Activated naive CD8-positive, alpha-beta T cell treated with anti-CD3 and anti-CD28 coated beads for 36 hours (primary cell): ENCODE measurements around the gene SCGB1A1. TPM values are rescaled to one million over a fixed set of nuclear protein-coding genes. Genes with fewer than 3 reads are reported as not detected.
"Not testable (repeated sequence)": the region's sequence is repeated elsewhere in the genome, so short reads cannot be mapped to it uniquely, and the experiment has no call there.

ENCODE experiments used
- DNase-seq: peaks from one replicate; pipeline ENCODE4 v3.0.0; 2021
- H3K27ac Mint-ChIP-seq: one replicate; pipeline ENCODE4 v1.8.0; 2022; ENCODE audit warnings: mild to moderate bottlenecking, moderate library complexity, mixed read lengths
- H3K27me3 Mint-ChIP-seq: one replicate; pipeline ENCODE4 v1.8.0; 2022; ENCODE audit warnings: mild to moderate bottlenecking, mixed read lengths
- H3K36me3 Mint-ChIP-seq: one replicate; pipeline ENCODE4 v1.8.0; 2021; ENCODE audit warnings: mild to moderate bottlenecking, mixed read lengths
- H3K4me1 Mint-ChIP-seq: one replicate; pipeline ENCODE4 v1.8.0; 2021; ENCODE audit warnings: mixed read lengths
- H3K4me3 Mint-ChIP-seq: one replicate; pipeline ENCODE4 v1.8.0; 2022; ENCODE audit warnings: mild to moderate bottlenecking, moderate library complexity, mixed read lengths
- H3K9me3 Mint-ChIP-seq: one replicate; pipeline ENCODE4 v1.8.0; 2022; ENCODE audit warnings: mixed read lengths
- total RNA-seq, 2 experiments: library from RNA; stranded (reverse); gene quantifications; one replicate each; pipeline ENCODE4 v1.2.3, GENCODE V29; 2021

Gene SCGB1A1
- not detected for total RNA-seq

GRCh38 chr11:62418733-62419132 is at the start of gene SCGB1A1:
Gene SCGB1A1 (plus strand): TSS chr11:62419033. CDS start chr11:62419096, 63 bp downstream.
- no peak for DNase-seq
- H3K9me3 Mint-ChIP-seq: no peaks in the 10 kb centered on the region
- H3K4me1 Mint-ChIP-seq: no peaks in the 10 kb centered on the region
- no peaks in the 10 kb centered on the region for H3K27me3 Mint-ChIP-seq
- no peak within 1 kb of the TSS for H3K27ac Mint-ChIP-seq
- no peak within 1 kb of the TSS for H3K4me3 Mint-ChIP-seq
- no peaks in the 10 kb centered on the region for H3K36me3 Mint-ChIP-seq

- peaks cover 2% of the 10 kb centered on the region for H3K36me3 Mint-ChIP-seq
- H3K4me1 Mint-ChIP-seq: peaks cover 19% of the 10 kb centered on the region
- H3K27ac Mint-ChIP-seq: peak overlapping the region; percentile 91
- no peaks in the 10 kb centered on the region for H3K27me3 Mint-ChIP-seq
- H3K4me3 Mint-ChIP-seq: peak overlapping the region; percentile 71
- DNase-seq: peak; percentile 72
- no peaks in the 10 kb centered on the region for H3K9me3 Mint-ChIP-seq
Observed at GRCh38 chr11:62370743-62371440, 47.9 kb upstream of the SCGB1A1 start.

- Mint-ChIP-seq H3K27me3 (no peaks in the 10 kb centered on the region), H3K36me3 (peaks cover 2% of the 10 kb centered on the region), H3K4me1 (peaks cover 18% of the 10 kb centered on the region), H3K9me3 (no peaks in the 10 kb centered on the region), H3K27ac (no peak overlapping the region), H3K4me3 (no peak overlapping the region)
- DNase-seq: peak; percentile 27
Observed at GRCh38 chr11:62372871-62373270, 46.0 kb upstream of the SCGB1A1 start.

- no peak for DNase-seq
- H3K36me3 Mint-ChIP-seq: peaks cover 2% of the 10 kb centered on the region
- H3K27ac Mint-ChIP-seq: peak overlapping the region; percentile 39
- no peaks in the 10 kb centered on the region for H3K27me3 Mint-ChIP-seq
- H3K4me3 Mint-ChIP-seq: no peak overlapping the region
- H3K9me3 Mint-ChIP-seq: no peaks in the 10 kb centered on the region
- peaks cover 19% of the 10 kb centered on the region for H3K4me1 Mint-ChIP-seq
Observed at GRCh38 chr11:62373464-62374119, 45.2 kb upstream of the SCGB1A1 start.

GRCh38 chr11:62374801-62375200 is 44.0 kb upstream of the SCGB1A1 start:
- no peak overlapping the region for H3K4me3 Mint-ChIP-seq
- H3K27ac Mint-ChIP-seq: no peak overlapping the region
- no peak for DNase-seq
- peaks cover 19% of the 10 kb centered on the region for H3K4me1 Mint-ChIP-seq
- H3K9me3 Mint-ChIP-seq: no peaks in the 10 kb centered on the region
- no peaks in the 10 kb centered on the region for H3K27me3 Mint-ChIP-seq
- H3K36me3 Mint-ChIP-seq: peaks cover 2% of the 10 kb centered on the region

GRCh38 chr11:62378459-62379063 is 40.3 kb upstream of the SCGB1A1 start:
- not testable (repeated sequence) for H3K36me3 Mint-ChIP-seq, H3K27ac Mint-ChIP-seq, DNase-seq, H3K4me3 Mint-ChIP-seq, H3K4me1 Mint-ChIP-seq, H3K9me3 Mint-ChIP-seq, H3K27me3 Mint-ChIP-seq

GRCh38 chr11:62379586-62379985 is 39.2 kb upstream of the SCGB1A1 start:
- not testable (repeated sequence) for H3K36me3 Mint-ChIP-seq, H3K4me1 Mint-ChIP-seq, DNase-seq, H3K27ac Mint-ChIP-seq, H3K4me3 Mint-ChIP-seq, H3K9me3 Mint-ChIP-seq, H3K27me3 Mint-ChIP-seq

GRCh38 chr11:62380821-62381245 is 38.0 kb upstream of the SCGB1A1 start:
- H3K9me3 Mint-ChIP-seq, H3K36me3 Mint-ChIP-seq: not testable (repeated sequence)
- DNase-seq: peak; percentile 34

GRCh38 chr11:62383822-62384221 is 35.0 kb upstream of the SCGB1A1 start:
- H3K36me3 Mint-ChIP-seq: no peaks in the 10 kb centered on the region
- no peaks in the 10 kb centered on the region for H3K27me3 Mint-ChIP-seq
- H3K4me3 Mint-ChIP-seq: no peak overlapping the region
- no peak for DNase-seq
- H3K27ac Mint-ChIP-seq: no peak overlapping the region
- no peaks in the 10 kb centered on the region for H3K9me3 Mint-ChIP-seq
- H3K4me1 Mint-ChIP-seq: peaks cover 14% of the 10 kb centered on the region

More at GRCh38 chr11:62380821-62381245, 38.0 kb upstream of the SCGB1A1 start:
- not testable (repeated sequence) for H3K4me3 Mint-ChIP-seq, H3K27me3 Mint-ChIP-seq, H3K4me1 Mint-ChIP-seq, H3K27ac Mint-ChIP-seq

- not testable (repeated sequence) for H3K4me3 Mint-ChIP-seq, H3K27ac Mint-ChIP-seq, H3K27me3 Mint-ChIP-seq, H3K9me3 Mint-ChIP-seq, DNase-seq, H3K4me1 Mint-ChIP-seq, H3K36me3 Mint-ChIP-seq
Observed at GRCh38 chr11:62386083-62386482, 32.8 kb upstream of the SCGB1A1 start.

- no peak for DNase-seq
- no peak overlapping the region for H3K4me3 Mint-ChIP-seq
- H3K27ac Mint-ChIP-seq: no peak overlapping the region
- H3K36me3 Mint-ChIP-seq: no peaks in the 10 kb centered on the region
- peaks cover 8% of the 10 kb centered on the region for H3K4me1 Mint-ChIP-seq
- H3K9me3 Mint-ChIP-seq: no peaks in the 10 kb centered on the region
- H3K27me3 Mint-ChIP-seq: no peaks in the 10 kb centered on the region
Observed at GRCh38 chr11:62387381-62387780, 31.5 kb upstream of the SCGB1A1 start.

GRCh38 chr11:62388999-62389398 is 29.8 kb upstream of the SCGB1A1 start:
- Mint-ChIP-seq H3K36me3 (no peaks in the 10 kb centered on the region), H3K4me1 (peaks cover 13% of the 10 kb centered on the region), H3K27me3 (no peaks in the 10 kb centered on the region), H3K27ac (no peak overlapping the region), H3K9me3 (no peaks in the 10 kb centered on the region), H3K4me3 (no peak overlapping the region)
- DNase-seq: no peak

GRCh38 chr11:62390237-62390636 is 28.6 kb upstream of the SCGB1A1 start:
- no peaks in the 10 kb centered on the region for H3K27me3 Mint-ChIP-seq
- no peak for DNase-seq
- H3K4me3 Mint-ChIP-seq: no peak overlapping the region
- peaks cover 16% of the 10 kb centered on the region for H3K4me1 Mint-ChIP-seq
- H3K36me3 Mint-ChIP-seq: no peaks in the 10 kb centered on the region
- no peak overlapping the region for H3K27ac Mint-ChIP-seq
- H3K9me3 Mint-ChIP-seq: no peaks in the 10 kb centered on the region

GRCh38 chr11:62390722-62391121 is 28.1 kb upstream of the SCGB1A1 start:
- no peak overlapping the region for H3K27ac Mint-ChIP-seq
- no peak overlapping the region for H3K4me3 Mint-ChIP-seq
- H3K36me3 Mint-ChIP-seq: no peaks in the 10 kb centered on the region
- DNase-seq: no peak
- no peaks in the 10 kb centered on the region for H3K27me3 Mint-ChIP-seq
- H3K9me3 Mint-ChIP-seq: no peaks in the 10 kb centered on the region
- peaks cover 16% of the 10 kb centered on the region for H3K4me1 Mint-ChIP-seq

GRCh38 chr11:62391642-62392425 is 27.0 kb upstream of the SCGB1A1 start:
- peaks cover 11% of the 10 kb centered on the region for H3K4me1 Mint-ChIP-seq
- no peak overlapping the region for H3K27ac Mint-ChIP-seq
- H3K9me3 Mint-ChIP-seq: no peaks in the 10 kb centered on the region
- H3K36me3 Mint-ChIP-seq: no peaks in the 10 kb centered on the region
- no peaks in the 10 kb centered on the region for H3K27me3 Mint-ChIP-seq
- H3K4me3 Mint-ChIP-seq: no peak overlapping the region
- no peak for DNase-seq
